HepG2 (cell line): Measurements from ENCODE around the gene CDT1. TPM values are rescaled to one million over a fixed set of nuclear protein-coding genes. Genes with fewer than 3 reads are reported as not detected.
A peak's percentile ranks its signal among the peaks of the same experiment; 100 is the strongest.

Experiments
- BCL6 ChIP-seq: IDR thresholded peaks from 2 replicates; pipeline ENCODE4 v1.6.1; 2016; ENCODE audit warnings: missing genetic modification reagents, missing compliant biosample characterization
- BRF2 ChIP-seq: sonication (generic); formaldehyde crosslinking; IDR thresholded peaks from 2 replicates; pipeline ENCODE4 v1.8.1; 2022; ENCODE audit warnings: mild to moderate bottlenecking, missing genetic modification reagents
- GLI4 ChIP-seq: sonication (generic); formaldehyde crosslinking; IDR thresholded peaks from 2 replicates; pipeline ENCODE4 v1.5.1; 2020; ENCODE audit warnings: missing genetic modification reagents, mild to moderate bottlenecking, moderate library complexity, borderline replicate concordance
- JUNB ChIP-seq: sonication (generic); formaldehyde crosslinking; IDR thresholded peaks from 2 replicates; pipeline ENCODE4 v1.8.0; 2022; ENCODE audit warnings: missing genetic modification reagents, mild to moderate bottlenecking, borderline replicate concordance
- KMT2A ChIP-seq: sonication (generic); formaldehyde crosslinking; IDR thresholded peaks from 2 replicates; pipeline ENCODE4 v1.4.0; 2020; ENCODE audit warnings: missing genetic modification reagents
- LCORL ChIP-seq, 2 experiments: fragments of 450-650 bp in 1 of 2; sonication (generic) in 1 of 2; formaldehyde crosslinking in 1 of 2; IDR thresholded peaks; 2 replicates each; pipeline versions ENCODE4 v1.5.0 to v1.6.1; 2017 to 2020; ENCODE audit warnings: antibody characterized with exemption in 1 of 2, missing genetic modification reagents in 1 of 2
- MXD1 ChIP-seq: sonication (generic); formaldehyde crosslinking; IDR thresholded peaks from 2 replicates; pipeline ENCODE4 v1.4.0; 2020; ENCODE audit warnings: mild to moderate bottlenecking, missing genetic modification reagents
- REL ChIP-seq: sonication (generic); formaldehyde crosslinking; conservative IDR thresholded peaks from 2 replicates; pipeline ENCODE4 v1.8.0; 2022; ENCODE audit warnings: mild to moderate bottlenecking, missing genetic modification reagents, moderate library complexity
- RORA ChIP-seq: sonication (generic); formaldehyde crosslinking; IDR thresholded peaks from 2 replicates; pipeline ENCODE4 v1.5.0; 2020; ENCODE audit warnings: mild to moderate bottlenecking, missing genetic modification reagents, moderate library complexity
- SP1 ChIP-seq, 2 experiments: fragments of 450-650 bp in 1 of 2; sonication (generic) in 1 of 2; formaldehyde crosslinking in 1 of 2; IDR thresholded peaks; 2 replicates each; pipeline versions ENCODE4 v1.4.0 to v1.6.1; 2016 to 2020; ENCODE audit warnings: missing genetic modification reagents in 1 of 2
- SP4 ChIP-seq: sonication (generic); formaldehyde crosslinking; IDR thresholded peaks from 2 replicates; pipeline ENCODE4 v1.8.1; 2023; ENCODE audit warnings: mild to moderate bottlenecking, missing genetic modification reagents
- TCF12 ChIP-seq, 2 experiments: fragments of 450-650 bp in 1 of 2; sonication (generic) in 1 of 2; formaldehyde crosslinking in 1 of 2; IDR thresholded peaks; 2 replicates each; pipeline versions ENCODE4 v1.6.1 to v1.8.0; 2017 to 2022; ENCODE audit warnings: antibody characterized with exemption in 1 of 2, mild to moderate bottlenecking in 1 of 2, missing genetic modification reagents in 1 of 2, moderate library complexity in 1 of 2
- ZBTB10 ChIP-seq: sonication (generic); formaldehyde crosslinking; IDR thresholded peaks from 2 replicates; pipeline ENCODE4 v1.4.0; 2020; ENCODE audit warnings: missing genetic modification reagents, borderline replicate concordance
- ZNF646 ChIP-seq: sonication (generic); formaldehyde crosslinking; IDR thresholded peaks from 2 replicates; pipeline ENCODE4 v1.9.0; 2021; ENCODE audit warnings: mild to moderate bottlenecking, missing genetic modification reagents
- ZNF780A ChIP-seq: sonication (generic); formaldehyde crosslinking; IDR thresholded peaks from 2 replicates; pipeline ENCODE4 v1.8.0; 2022; ENCODE audit warnings: mild to moderate bottlenecking, missing genetic modification reagents, moderate library complexity
- ZSCAN21 ChIP-seq: sonication (generic); formaldehyde crosslinking; IDR thresholded peaks from 2 replicates; pipeline ENCODE4 v1.8.0; 2022; ENCODE audit warnings: mild to moderate bottlenecking, missing genetic modification reagents, moderate library complexity, borderline replicate concordance
- polyA plus RNA-seq, 8 experiments: library from polyadenylated mRNA; depleted of rRNA in 3 of 8; stranded (reverse) in 7 of 8; unstranded in 1 of 8; fragments of >200 nt; fragmentation: Illumina TruSeq in 4 of 8; extraction: Trizol in 4 of 8; gene quantifications; 2 replicates each; pipeline versions ENCODE4 v1.2.1 to v1.2.3, GENCODE V29; 2011 to 2016; ENCODE audit warnings: low read depth in 4 of 8, missing spikeins in 1 of 8, mixed read lengths in 1 of 8; ENCODE audit not compliant: insufficient read depth in 1 of 8
- total RNA-seq, 5 experiments: library from RNA; depleted of rRNA; stranded (reverse); fragments of >200 nt; fragmentation: Illumina TruSeq; extraction: Trizol; gene quantifications; 2 replicates each; pipeline ENCODE4 v1.2.3, GENCODE V29; 2016; ENCODE audit warnings: low read depth in 1 of 5

The CDT1 gene
- total and polyA plus RNA-seq, 2 of the 13 experiments (the other 11 are each of a cell fraction or from before 2014, with no cell fraction given): 23.1 to 23.8 TPM

GRCh38 chr16:88811769-88812512 lies 8.4 kb downstream of the CDT1 start, which contains the start of gene APRT (continued):
- no peak for TF ChIP-seq TCF12 (IDR thresholded peaks at IDR 0.05)
- peak; percentile 94 for TF ChIP-seq TCF12 (CRISPR knock-in tag; IDR thresholded peaks at IDR 0.05)
- no peak for TF ChIP-seq LCORL (IDR thresholded peaks at IDR 0.05)
- peak; percentile 65; the same call in 1 of the 2 replicates for TF ChIP-seq LCORL (CRISPR knock-in tag; IDR thresholded peaks at IDR 0.05)
- TF ChIP-seq ZNF780A (CRISPR knock-in tag): peak; percentile 68; the same call in 1 of the 2 replicates
- TF ChIP-seq ZSCAN21 (CRISPR knock-in tag): peak; percentile 83
- no peak for TF ChIP-seq RORA
- TF ChIP-seq ZBTB10 (CRISPR knock-in tag): 0 out of 2 replicates have a peak, but pooled peaks have one; percentile 12
- peak; percentile 45; the same call in 1 of the 2 replicates for TF ChIP-seq BRF2 (CRISPR knock-in tag)
- TF ChIP-seq SP4 (CRISPR knock-in tag): peak; percentile 90
- 0 out of 2 replicates have a peak, but pooled peaks have one; percentile 3 for TF ChIP-seq BCL6
- TF ChIP-seq MXD1 (CRISPR knock-in tag): peak; percentile 63
- TF ChIP-seq ZNF646 (CRISPR knock-in tag): no peak
- peak; percentile 95; the same call in 1 of the 2 replicates for TF ChIP-seq REL (CRISPR knock-in tag)
- TF ChIP-seq KMT2A (CRISPR knock-in tag): no peak; the same call in none of the 2 replicates
- peak; percentile 98 for TF ChIP-seq GLI4
- no peak for TF ChIP-seq SP1 (IDR thresholded peaks at IDR 0.05)
- TF ChIP-seq SP1 (CRISPR knock-in tag; IDR thresholded peaks at IDR 0.05): peak; percentile 86; the same call in 1 of the 2 replicates
- no peak for TF ChIP-seq JUNB (CRISPR knock-in tag)
